Measurements from ENCODE around the gene DNAH3.
A peak's percentile ranks its signal among the peaks of the same experiment; 100 is the strongest.
"Not testable (repeated sequence)": the region's sequence is repeated elsewhere in the genome, so short reads cannot be mapped to it uniquely, and the experiment has no call there.

DNAH3 gene

DNA sequence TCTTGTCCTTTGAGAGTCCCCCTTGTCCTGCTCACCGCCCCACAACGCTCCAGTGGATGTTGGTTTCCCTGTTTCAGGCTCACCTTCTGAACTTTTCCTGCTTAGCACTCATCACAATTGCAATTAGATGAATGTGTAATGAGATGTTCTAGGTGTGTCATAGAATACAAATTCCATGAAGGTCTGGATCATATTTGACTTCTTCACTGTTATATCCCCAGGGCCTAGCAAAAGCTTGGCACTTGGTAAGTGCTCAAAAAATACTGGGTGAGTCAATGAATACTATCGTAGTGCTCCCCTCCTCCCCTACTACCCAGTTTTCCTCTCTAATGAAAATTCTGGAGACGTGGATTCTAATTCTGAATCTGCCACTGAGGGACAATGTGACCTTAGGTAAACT lies 33.1 kb downstream of the DNAH3 start:
- TF ChIP-seq, protein P1, sequence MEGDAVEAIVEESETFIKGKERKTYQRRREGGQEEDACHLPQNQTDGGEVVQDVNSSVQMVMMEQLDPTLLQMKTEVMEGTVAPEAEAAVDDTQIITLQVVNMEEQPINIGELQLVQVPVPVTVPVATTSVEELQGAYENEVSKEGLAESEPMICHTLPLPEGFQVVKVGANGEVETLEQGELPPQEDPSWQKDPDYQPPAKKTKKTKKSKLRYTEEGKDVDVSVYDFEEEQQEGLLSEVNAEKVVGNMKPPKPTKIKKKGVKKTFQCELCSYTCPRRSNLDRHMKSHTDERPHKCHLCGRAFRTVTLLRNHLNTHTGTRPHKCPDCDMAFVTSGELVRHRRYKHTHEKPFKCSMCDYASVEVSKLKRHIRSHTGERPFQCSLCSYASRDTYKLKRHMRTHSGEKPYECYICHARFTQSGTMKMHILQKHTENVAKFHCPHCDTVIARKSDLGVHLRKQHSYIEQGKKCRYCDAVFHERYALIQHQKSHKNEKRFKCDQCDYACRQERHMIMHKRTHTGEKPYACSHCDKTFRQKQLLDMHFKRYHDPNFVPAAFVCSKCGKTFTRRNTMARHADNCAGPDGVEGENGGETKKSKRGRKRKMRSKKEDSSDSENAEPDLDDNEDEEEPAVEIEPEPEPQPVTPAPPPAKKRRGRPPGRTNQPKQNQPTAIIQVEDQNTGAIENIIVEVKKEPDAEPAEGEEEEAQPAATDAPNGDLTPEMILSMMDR (IDR thresholded peaks at IDR 0.05; ENCODE audit: control insufficient read depth, extremely low read depth, insufficient read depth), result no peak
- no peak overlapping the region for H3K4me3 ChIP-seq (ENCODE audit: low read depth, low read length)
- DNase-seq (ENCODE audit: low read depth), result no peak

DNA sequence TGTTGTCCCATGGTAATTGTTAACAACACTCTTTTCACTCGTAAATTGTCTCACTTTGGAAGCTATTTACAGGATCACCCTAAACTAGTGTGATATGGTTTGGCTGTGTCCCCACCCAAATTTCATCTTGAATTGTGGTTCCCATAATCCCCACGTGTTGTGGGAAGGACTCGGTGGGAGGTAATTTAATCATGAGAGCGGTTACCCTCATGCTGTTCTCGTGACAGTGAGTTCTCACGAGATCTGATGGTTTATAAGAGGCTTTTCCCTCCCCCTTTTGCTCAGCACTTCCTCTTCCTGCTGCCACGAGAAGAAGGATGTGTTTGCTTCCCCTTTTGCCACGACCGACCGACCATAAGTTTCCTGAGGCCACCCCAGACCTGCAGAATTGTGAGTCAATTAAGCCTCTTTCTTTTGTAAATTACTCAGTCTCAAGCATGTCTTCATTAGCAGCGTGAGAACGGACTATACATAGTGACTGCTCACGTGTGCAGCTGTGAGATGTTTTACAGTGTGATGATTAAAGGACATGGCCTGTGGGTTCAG lies 34.4 kb downstream of the DNAH3 start:
- no peak for DNase-seq (ENCODE audit: low read depth)

GRCh38 chr16:21115551-21115950 lies 35.1 kb downstream of the DNAH3 start:
- not testable (repeated sequence) for DNase-seq (ENCODE audit: low read depth); H3K4me3 ChIP-seq (ENCODE audit: low read depth, low read length)

More for the DNA sequence above, 34.4 kb downstream of the DNAH3 start:
- TF ChIP-seq, protein P1 (IDR thresholded peaks at IDR 0.05; ENCODE audit: control insufficient read depth, extremely low read depth, insufficient read depth), result no peak
- H3K4me3 ChIP-seq (ENCODE audit: low read depth, low read length), result no peak overlapping the region

DNA sequence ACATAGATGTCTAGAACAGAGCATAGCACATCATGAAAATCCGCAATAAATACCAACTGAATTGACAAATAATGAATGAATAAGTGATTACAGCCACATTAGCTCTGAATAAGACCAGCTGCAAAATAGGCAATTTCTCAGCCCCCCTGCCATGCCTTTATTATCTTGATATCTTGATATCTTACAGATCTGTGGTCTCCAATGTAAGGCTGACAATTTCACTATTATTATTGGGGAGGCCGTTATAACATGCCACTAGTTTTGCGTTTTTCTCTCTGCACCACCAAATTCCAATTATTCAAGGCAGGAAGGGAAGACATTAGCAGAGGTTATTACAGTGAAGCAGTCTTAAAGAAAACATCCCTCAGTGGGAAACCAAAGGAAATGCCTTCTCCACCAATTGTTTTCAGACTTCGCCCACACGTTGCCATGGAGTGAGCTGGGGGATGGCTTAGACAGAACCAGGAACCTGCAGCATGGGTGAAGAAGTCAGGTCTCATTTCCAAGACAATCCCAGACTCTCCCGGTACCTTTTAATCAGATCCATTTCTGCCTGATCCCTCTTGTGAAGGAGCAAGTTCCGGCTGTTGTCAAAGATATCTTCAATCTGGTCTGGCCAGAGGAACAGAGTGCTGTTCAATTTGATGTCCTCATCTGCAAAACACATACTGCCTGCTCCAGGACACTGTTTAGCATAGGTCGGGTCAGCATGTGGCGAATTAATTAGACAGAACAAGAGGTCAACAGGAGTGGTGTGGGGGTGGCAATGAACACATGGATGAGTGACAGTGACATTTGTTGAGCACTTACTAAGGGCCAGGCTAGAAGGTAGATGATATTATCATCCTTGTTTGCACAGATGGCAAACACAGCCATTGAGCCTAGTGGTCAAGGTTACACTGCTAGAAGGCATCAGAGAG lies 46.4 kb downstream of the DNAH3 start:
- no peak for DNase-seq (ENCODE audit: low read depth)
- no peak overlapping the region for H3K4me3 ChIP-seq (ENCODE audit: low read depth, low read length)
- TF ChIP-seq, protein P1 (IDR thresholded peaks at IDR 0.05; ENCODE audit: control insufficient read depth, extremely low read depth, insufficient read depth), result no peak

DNA sequence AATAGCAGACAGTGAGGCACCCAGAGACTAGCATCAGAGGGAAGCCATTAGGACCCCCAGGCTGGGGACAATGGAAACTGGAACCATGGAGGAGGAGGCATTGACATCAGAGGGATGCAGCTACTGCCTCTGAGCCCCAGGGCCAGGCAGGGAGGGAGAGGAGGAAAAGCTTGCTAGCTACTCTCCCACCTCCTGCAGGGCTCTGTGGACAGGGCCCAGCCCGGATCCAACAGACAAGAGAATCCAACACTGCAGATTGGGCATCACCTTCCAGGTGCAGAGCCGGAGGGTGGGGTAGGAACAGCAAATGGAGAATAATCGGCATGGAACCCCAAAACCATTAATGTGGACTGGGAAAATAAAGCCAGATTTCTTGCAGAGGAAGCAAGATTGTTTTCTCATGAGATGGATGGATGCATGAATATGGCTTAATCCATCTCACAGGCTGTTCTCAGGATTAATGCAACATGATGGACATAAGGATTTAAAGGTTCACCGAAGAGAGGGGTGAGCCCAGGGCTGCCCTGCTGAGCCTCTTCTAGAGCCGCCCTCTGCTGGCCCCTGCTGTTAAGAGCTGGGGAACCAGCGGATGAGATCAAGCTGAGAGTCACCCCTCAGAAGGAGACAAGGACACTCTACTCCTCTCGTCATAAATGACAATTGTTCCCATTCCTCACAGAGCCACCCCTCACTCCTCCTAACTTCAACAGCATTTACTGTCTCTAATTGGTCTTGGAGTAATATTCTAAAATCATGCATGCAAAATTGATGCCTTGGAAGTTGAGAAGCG lies 48.8 kb downstream of the DNAH3 start:
- DNase-seq (ENCODE audit: low read depth), result no peak
- TF ChIP-seq, protein P1 (IDR thresholded peaks at IDR 0.05; ENCODE audit: control insufficient read depth, extremely low read depth, insufficient read depth), result peak; percentile 54
- no peak overlapping the region for H3K4me3 ChIP-seq (ENCODE audit: low read depth, low read length)

DNA sequence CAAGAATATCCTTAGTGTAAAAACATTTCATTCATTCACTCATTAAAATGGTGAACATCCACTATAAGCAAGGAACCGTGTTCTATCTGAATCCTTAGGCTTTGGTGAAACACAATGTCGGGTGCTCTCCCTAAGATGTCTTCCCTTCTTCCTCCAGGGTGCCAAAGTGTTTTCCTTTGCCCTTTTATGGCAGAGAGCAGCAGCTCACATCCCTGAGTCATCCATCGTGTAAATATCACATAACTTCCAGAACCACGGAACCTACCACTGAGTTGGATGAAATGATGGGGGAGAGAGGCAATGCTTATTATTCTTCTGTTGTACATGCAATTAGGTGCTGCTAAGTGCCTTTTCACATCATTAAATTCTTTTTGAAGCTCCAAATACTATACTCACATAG lies 50.2 kb downstream of the DNAH3 start:
- TF ChIP-seq, protein P1 (IDR thresholded peaks at IDR 0.05; ENCODE audit: control insufficient read depth, extremely low read depth, insufficient read depth), result no peak
- DNase-seq (ENCODE audit: low read depth), result no peak

DNA sequence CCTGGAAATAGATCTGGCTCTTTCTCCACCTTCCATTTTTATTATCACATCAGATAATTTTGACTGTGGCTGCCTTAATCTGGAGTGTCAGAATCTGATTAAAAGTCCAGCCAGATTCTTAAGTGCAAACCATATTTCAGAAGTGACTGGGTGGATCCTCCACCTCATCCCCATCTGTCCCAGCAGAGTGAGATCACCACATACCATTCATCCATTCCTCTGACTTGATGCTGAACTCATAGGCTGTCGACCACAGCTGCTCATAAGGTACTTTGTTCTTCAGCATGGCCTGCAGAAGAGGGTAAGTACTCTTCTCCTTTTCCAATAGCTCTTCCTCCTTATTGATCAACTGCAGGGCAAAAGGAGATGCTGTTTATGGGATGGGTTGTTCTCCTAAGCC lies 53.5 kb downstream of the DNAH3 start:
- TF ChIP-seq, protein P1 (IDR thresholded peaks at IDR 0.05; ENCODE audit: control insufficient read depth, extremely low read depth, insufficient read depth), result no peak
- no peak overlapping the region for H3K4me3 ChIP-seq (ENCODE audit: low read depth, low read length)
- DNase-seq (ENCODE audit: low read depth), result no peak

More for the DNA sequence above, 50.2 kb downstream of the DNAH3 start:
- H3K4me3 ChIP-seq (ENCODE audit: low read depth, low read length), result no peak overlapping the region

- not testable (repeated sequence) for DNase-seq (ENCODE audit: low read depth); H3K4me3 ChIP-seq (ENCODE audit: low read depth, low read length)
Measured at GRCh38 chr16:21094719-21095118, 55.9 kb downstream of the DNAH3 start.
